NK-92 (cell line): ENCODE results near the gene UBR3.
"Not testable (repeated sequence)": the region's sequence is repeated elsewhere in the genome, so short reads cannot be mapped to it uniquely, and the experiment has no call there.

Source experiments
- DNase-seq: peaks from one replicate; lab custom pipeline; 2025; ENCODE audit not compliant: unreplicated experiment; lab: John Stamatoyannopoulos, UW

Gene UBR3

GRCh38 chr2:169933124-169933711 is 106.0 kb downstream of the UBR3 start:
- DNase-seq = no peak

- DNase-seq = not testable (repeated sequence)
Measured at GRCh38 chr2:169936652-169937051, 109.4 kb downstream of the UBR3 start.

- no peak for DNase-seq
Measured at GRCh38 chr2:169945515-169945914, 118.3 kb downstream of the UBR3 start.

GRCh38 chr2:169946092-169946491 is 118.8 kb downstream of the UBR3 start:
- no peak for DNase-seq

- DNase-seq = no peak
Measured at GRCh38 chr2:169946546-169946945, 119.3 kb downstream of the UBR3 start.

GRCh38 chr2:169955940-169956339 is 128.7 kb downstream of the UBR3 start:
- no peak for DNase-seq

GRCh38 chr2:169957219-169957618 is 130.0 kb downstream of the UBR3 start:
- not testable (repeated sequence) for DNase-seq

GRCh38 chr2:169961911-169962310 is 134.7 kb downstream of the UBR3 start:
- no peak for DNase-seq

- no peak for DNase-seq
Measured at GRCh38 chr2:169963786-169964185, 136.5 kb downstream of the UBR3 start.

GRCh38 chr2:169964740-169965139 is 137.5 kb downstream of the UBR3 start:
- DNase-seq = no peak

GRCh38 chr2:169965495-169965894 is 138.2 kb downstream of the UBR3 start:
- no peak for DNase-seq

- DNase-seq = no peak
Measured at GRCh38 chr2:169966454-169966853, 139.2 kb downstream of the UBR3 start.

GRCh38 chr2:169968743-169969142 is 141.5 kb downstream of the UBR3 start:
- DNase-seq = no peak

GRCh38 chr2:169975221-169975620 is 148.0 kb downstream of the UBR3 start:
- no peak for DNase-seq

GRCh38 chr2:169976335-169976851 is 149.1 kb downstream of the UBR3 start:
- DNase-seq = no peak

- no peak for DNase-seq
Measured at GRCh38 chr2:169977530-169977929, 150.3 kb downstream of the UBR3 start.

- no peak for DNase-seq
Measured at GRCh38 chr2:169978402-169979017, 151.3 kb downstream of the UBR3 start.

GRCh38 chr2:169979025-169979424 is 151.8 kb downstream of the UBR3 start:
- no peak for DNase-seq

- DNase-seq = no peak
Measured at GRCh38 chr2:169980001-169980400, 152.7 kb downstream of the UBR3 start.

- no peak for DNase-seq
Measured at GRCh38 chr2:169980643-169981042, 153.4 kb downstream of the UBR3 start.

GRCh38 chr2:169982929-169983328 is 155.7 kb downstream of the UBR3 start:
- DNase-seq = no peak

GRCh38 chr2:169983506-169983905 is 156.3 kb downstream of the UBR3 start:
- no peak for DNase-seq

GRCh38 chr2:169984145-169984544 is 156.9 kb downstream of the UBR3 start:
- DNase-seq = no peak
